Stimulated activated CD8-positive, alpha-beta memory T cell treated with anti-CD3 and anti-CD28 coated beads, Interleukin-15, amount 100 ng/mL, for 4 hours (primary cell): ENCODE measurements around the gene EOLA1.
"Not testable (repeated sequence)": the region's sequence is repeated elsewhere in the genome, so short reads cannot be mapped to it uniquely, and the experiment has no call there.

ENCODE experiments used
- DNase-seq, 2 donors: peaks; one replicate each; pipeline ENCODE4 v3.0.0-alpha.2; 2020; ENCODE audit warnings: low read depth in 2 of 2

Gene EOLA1

DNA sequence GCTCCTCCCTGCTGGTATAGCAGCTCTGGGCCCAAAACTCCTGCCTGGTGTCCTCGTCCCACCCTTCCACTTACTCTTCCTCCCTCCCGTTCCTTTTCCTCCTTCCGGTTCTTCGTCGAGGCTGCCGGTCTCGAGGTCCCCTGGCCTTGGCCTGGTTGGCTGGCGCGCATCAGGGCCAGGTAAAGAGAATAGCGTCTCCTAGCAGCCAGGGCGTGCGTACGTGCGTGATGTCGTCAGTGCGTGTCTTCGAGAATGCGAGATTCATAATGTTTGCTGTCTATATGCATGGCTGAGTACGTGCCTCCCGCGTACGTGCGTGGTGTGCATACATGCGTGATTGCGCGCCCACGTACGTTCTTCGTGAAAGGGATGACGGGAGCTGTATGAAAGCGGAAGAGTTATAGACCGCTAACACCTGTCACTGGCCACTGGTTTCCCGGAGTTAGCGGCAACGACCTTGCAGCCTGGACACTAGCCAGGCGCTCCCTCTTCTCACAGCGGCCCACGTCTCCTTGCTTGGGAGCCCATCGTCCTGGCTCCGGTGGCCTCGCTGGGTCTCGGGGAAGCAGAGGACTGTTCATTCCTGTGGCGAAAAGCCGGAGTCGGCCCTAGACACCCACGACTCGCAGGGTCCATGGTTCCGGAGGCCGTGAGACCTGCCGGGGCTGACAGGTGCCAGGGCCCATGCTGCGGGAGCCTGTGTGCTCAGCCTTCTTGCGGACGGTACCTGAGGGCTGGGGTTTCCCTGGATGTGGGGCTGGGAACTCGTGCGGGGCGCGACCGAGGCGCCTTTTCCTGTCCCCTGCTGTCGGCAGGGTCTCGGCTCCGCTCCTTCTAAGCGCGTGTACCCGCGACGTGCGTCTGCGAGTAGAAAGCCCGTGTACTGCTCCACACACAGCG is at the start of gene EOLA1:
Gene EOLA1 (plus strand): TSS at position 392 of the 900 bp plus-strand sequence. CDS start 4,619 bp downstream, outside the sequence.
- DNase-seq, result peak; percentile 69 to 85

DNA sequence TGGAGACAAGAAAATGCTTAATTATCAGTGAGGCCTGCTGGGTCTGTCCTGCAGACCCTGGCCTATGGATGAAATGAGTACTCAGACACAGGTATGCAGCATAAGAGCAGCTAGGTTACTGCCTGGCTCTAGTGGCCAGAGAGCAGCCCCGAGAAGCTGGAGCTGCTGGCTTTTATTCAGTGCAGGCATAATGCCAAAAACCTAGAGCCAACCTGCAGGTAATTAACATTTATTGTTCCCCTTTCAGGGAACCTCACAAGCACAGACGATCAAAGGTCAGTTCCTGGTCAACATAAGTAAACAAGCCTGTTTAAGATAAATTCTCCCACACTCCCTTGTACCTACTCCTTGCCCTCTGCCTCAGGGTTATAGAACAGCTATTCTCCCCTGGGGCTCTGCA is 49.0 kb upstream of the EOLA1 start:
- no peak for DNase-seq

DNA sequence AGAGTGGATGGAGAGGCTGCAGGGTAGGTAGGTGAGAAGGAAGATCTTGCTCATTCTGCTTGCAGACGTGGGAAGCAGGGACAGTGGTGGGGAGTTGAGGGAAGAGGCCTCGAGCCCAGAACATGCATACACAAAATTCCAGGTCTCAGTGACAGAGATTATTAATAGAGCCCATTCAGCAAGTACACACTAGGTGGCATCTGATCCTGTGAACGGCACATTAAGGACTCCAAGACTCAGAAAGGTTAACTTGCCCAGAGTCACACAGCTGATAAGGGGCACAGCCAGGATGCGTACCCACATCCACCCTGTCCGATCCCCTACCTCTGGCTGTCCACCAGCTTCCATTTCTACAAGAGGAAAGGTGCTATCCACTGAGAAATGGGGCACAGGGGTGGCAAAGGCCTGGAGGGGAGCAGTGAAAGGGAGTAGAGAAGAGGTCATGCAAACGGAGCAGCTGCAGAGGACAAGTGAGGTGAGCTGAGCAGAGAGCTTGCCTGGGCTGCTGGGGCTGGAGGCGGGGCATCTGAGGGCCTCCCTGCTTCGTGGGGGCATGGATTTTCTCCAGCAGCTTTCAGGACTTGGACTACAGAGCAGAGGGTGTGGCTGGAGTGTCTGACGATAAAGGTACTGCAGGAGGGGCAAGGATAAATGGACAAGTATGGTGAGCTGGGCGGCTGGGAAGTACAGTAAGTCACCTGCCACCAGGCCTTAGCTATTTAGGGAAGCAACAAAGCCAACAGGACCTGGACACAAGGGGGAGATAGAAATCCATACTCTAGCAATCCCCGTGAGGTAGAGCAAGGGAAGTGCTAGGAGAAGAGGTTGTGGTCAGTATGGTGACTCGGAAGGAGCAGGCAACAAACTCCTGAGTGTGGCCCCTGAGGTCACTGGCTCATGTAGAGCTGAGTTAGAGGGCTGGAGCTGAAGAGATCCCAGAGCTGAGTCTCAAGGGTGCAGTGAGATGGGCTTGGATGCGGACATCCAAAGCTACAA is 46.9 kb upstream of the EOLA1 start:
- DNase-seq, result no peak

DNA sequence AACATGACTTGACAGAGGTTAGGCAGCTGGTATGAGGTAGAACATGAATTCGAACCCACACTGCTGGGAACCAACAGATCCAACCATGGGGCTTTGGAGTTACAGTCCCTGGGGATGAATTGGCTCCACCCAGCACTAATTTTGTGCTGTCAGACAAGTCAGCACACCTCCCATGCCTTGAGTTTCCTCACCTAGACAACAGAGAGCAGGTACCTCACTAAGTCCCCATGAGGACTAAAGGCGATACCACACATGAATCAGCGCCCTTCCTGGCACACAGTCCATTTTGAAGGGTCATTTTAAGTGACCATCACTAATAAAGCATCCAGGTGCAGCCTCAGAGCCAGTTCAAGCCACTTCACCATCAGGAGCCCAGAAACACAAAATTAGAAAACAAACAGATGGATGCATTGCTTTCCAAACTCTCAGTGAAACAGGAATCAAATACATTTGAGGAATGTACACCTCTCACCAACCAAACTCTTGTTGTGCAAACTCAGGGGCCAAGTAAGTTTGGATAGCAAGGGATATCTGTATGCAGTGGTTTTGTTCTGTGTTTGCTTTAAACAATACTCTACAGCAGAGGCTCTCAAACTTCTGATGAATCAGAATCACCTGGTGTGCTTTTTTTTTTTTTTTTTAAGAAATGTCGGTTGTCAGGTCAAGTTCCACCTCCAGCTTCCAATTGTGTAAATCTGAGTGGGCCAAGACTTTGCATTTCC is 45.8 kb upstream of the EOLA1 start:
- no peak for DNase-seq

DNA sequence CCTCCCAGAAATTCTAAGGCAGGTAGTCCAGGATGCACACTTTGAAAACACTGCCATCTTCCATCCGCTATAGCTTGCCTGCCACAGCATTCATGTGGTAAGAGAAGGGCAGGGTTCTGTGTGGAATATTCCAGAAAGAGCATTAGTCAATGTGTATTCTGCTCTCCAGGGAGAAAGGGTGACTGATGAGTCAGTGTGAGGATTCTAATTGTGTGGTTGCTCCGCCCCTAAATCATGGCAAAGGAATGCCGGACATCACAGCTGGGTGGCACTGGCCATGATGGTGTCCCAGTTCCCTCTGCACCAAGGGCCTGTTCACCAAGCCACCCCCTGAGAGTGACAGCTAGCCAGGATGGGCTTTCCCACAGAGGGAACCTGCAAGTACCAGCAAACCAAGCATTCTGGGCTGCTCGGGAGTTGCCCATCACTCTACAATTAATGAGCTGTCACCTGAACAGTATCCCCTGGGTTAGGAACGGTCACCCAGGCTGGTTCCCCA is 45.2 kb upstream of the EOLA1 start:
- DNase-seq, result no peak

DNA sequence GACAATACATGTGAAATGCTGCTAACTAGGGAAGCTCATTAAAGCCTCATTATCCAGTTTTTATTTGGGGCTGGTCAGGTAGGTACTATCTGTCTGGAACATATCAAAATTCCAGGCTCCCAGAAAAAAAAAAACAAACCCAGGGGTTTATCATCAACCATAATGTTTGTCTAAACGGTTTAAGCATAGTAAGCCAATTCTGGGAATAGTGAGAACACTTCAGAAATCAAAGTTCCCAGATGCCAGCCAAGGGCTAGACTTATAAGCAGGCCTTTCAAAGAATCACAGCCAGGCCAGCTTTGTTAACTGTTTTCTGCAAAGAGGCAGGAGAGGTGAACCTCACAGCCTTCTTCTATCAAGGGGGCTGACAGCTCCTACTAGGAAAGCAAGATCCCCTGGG is 43.8 kb upstream of the EOLA1 start:
- DNase-seq, result no peak

DNA sequence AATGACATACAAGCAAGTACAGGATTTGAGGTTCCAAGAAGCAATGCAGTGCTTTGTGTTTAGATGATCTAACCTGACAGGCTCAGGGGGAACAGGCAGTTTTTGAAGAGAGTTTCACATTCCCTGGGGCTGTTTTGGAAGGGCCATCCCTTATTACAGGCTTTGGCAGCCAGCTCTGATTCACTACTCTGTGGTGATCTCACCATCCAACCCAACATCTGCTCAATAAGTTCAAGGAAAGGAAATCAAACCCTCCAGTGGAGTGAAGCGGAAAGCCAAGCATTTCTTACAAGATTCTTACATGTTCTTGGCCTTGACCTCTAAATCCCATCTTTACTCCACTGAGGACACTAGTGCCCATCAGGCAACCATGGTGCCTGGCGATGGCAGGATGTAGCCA is 43.2 kb upstream of the EOLA1 start:
- DNase-seq, result no peak

DNA sequence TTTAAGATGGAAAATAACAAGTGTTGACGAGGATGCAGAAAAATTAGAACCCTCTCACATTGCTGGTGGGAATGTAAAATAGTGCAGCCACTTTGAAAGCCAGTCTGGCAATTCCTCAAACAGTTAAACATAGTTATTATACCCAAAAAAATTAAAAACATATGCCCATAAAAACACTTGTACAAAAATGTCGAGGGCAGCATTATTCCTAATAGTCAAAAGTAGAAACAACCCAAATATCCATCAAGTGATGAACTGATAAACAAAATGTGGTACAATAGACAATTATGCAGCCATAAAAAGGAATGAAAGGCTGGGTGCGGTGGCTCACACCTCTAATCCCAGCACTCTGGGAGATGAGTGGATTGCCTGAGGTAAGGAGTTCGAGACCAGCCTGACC is 42.0 kb upstream of the EOLA1 start:
- DNase-seq, result no peak

DNA sequence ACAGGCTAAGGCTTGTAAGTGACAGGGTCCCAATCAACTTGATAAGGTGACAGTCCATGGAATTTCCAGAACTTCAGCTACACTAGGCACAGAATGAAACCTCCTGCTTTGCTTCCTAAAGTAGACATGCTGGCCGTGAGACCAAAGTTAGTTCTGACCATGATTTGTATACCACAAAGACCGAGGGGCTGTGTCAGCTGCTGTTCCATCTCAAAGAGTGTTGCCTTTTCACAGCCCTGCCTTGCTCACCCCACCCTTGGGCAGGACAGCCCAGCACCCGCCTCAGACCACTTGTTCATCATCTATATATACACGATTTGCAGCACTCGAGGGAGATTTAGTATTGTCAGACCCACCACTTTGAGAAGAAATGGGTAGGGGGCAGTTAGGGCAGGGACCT is 41.0 kb upstream of the EOLA1 start:
- DNase-seq, result no peak

DNA sequence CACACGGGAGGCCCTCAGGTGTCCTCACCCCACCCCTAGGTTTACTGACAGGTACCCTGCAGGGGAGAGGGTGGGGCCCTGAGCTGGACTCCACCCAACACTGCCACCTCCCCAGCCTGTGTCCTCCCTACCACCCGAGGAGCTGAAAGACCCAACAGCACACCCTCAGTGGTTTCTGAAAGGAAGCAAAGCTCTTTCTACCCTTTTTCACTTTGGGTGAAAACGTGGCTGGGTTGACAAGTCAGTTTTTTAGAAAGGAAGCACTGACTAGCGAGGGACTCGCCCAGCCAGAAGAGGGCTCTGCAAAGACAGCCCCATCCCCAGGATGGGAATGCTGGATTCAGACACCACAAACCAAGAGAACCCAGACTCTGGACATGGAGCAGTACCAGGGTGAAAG is 37.9 kb upstream of the EOLA1 start:
- not testable (repeated sequence) for DNase-seq

DNA sequence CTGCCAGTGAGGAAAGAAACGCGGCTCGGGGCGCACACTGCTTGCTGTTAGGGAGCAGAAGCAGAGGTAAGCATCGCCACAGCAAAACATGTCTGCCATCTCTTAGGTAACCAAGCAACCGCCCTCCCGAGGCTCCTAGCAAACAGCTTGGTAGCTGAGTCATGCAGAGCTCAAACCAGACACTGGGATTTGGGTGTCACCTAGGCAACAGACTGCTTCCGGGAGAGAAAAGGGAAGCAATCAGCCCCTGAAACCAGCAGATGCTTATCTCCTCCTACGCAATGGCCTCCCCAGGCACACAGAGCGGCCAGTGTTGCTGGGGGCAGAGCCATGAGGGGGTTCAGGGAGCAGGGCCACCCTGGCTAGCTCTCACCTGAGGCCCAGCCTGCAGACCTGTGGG is 37.4 kb upstream of the EOLA1 start:
- peak; percentile 32 to 40 for DNase-seq

DNA sequence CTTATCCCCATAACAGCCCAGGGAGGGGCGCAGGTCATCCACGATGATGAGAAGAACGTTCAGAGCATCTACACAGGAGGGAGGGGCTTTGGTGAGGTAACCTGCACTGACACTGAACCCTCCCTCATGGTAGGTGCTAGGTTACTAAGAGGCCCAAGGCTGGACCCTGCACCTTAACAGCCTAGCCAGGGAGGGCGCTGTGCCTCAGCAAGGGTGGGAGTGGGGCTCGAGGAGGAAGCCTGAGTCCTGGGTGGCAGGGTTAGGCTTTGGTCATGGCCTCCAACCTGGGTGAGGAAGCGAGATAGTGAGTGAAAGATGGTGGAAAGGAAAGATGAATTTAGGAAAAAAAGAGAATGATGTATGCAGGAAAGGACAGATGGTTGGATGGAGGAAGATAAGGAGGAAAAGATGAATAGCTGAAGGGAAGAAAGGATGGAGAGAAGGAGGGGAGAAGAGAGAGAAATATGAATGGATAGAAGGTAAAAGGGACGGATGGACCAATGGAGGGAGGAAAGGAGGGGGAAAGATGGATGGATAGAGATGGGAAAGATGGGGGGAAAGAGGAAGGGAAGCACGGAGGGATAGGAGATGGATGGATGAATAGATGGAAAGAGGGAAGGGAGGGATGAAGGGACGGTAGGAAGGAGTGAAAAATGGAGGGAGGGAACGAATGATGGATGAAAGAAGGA is 36.4 kb upstream of the EOLA1 start:
- DNase-seq, result peak in 1 of 2 donors; percentile 30

DNA sequence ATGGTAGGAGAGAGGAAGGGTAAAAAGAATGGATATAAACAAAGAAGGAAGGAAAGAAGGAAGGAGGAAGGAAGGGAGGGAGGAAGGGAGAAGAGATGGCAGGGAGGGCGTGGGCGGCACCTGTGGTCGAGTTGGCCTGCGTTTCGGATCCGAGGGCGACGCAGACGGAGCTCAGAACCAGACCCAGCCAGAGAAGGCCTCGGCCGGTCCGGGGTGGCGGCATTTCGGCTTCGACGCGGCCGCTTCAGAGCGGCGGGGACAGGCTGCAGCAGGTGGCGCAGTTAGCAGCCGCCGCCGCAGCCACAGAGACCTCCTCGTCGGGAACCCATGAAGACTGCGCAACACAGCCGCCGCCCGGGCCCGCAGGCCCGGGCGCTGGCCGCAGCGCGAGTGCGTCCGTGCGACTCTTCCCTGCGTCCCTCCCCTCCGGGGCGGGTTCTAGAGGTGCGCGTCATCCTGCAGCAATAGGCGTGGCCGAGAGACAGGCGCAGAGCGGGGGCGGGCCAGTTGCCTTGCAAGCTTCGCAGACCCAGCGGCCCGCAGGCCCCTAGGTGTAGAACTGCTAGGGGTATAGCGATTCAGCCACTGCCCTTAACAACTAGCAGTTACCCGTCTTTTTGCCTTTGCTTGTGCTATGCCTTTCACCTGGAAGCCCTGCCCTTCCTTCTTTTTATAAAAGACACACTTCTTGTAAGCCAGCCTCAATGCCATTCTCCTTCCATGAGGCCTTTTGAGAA is 35.7 kb upstream of the EOLA1 start, which contains the start of gene IDS:
Gene IDS (minus strand): TSS at position 392 of the 737 bp plus-strand sequence. CDS start 169 bp downstream, at position 223.
- DNase-seq, result peak; percentile 68 to 71

DNA sequence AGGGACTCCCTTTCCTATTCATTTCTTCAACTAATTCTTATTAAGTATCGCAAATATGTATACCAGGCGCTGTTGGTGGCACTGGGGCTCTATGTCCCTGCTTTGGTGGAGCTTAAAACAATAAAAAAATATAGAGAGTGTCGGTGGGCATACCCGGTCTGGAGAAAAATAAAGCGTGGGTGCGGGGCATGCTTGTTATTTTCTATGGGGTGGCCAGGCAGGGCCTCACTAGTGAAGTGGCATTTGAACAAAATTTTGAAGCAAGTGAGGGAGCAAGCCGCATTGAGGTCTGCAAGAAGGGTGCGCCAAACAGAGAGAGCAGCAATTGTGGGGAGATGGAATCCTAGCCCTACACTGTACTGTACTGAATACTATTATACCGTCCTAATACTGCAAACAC is 35.1 kb upstream of the EOLA1 start:
- no peak for DNase-seq

DNA sequence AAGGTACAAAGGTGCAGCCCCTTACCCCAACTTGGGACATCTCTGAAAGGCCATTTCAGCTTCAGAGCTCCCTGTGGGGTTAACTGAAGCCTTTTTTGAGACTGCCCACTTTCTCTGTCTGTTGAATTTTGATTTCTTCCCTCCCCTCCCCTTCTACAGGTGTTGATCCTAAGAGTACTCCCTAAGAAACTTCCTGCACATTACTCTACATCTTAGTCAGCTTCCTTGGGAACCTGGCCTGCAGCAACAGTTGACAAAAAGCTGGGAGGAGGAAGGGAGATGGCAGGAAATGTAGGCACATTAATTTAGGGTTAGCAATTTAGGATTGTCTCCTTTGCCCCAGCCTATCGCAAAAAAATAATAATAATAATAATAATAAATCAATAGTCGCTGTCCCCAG is 34.5 kb upstream of the EOLA1 start:
- DNase-seq, result no peak

DNA sequence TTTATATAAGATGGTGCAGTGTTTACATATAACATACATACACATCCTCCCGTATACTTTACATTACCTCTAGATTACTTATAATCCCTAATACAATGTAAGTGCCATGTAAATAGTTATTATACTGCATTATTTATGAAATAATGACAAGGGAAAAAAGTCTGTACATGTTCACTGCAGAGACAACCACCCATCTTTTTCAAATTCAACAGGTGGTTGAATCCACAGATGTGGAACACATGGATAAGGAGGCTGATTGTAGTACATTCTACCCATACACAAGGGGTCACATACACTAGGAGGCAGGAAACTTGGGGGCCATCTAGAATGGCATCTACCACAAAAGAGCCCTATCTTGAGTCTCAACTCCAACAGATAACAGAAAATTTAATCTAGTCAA is 32.3 kb upstream of the EOLA1 start:
- DNase-seq, result no peak

DNA sequence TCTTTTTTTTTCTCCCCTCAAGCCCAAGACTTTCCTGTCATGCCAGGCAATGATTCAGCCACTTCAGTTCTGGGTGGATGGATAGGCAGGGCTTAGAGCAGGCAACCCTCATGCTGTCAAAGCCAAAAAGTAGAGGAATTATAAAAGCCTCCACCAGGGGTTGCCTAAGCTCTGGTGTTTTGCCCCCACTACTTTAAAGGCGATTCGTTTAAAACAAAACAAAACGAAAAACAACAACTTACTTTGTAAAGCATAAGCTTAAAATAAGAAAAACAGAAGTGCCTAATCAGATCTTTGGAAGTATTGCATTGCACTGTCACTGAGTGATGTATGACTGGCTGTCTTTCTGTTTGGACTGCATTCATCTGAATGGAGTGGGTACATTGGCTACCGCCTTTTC is 30.4 kb upstream of the EOLA1 start:
- no peak for DNase-seq

DNA sequence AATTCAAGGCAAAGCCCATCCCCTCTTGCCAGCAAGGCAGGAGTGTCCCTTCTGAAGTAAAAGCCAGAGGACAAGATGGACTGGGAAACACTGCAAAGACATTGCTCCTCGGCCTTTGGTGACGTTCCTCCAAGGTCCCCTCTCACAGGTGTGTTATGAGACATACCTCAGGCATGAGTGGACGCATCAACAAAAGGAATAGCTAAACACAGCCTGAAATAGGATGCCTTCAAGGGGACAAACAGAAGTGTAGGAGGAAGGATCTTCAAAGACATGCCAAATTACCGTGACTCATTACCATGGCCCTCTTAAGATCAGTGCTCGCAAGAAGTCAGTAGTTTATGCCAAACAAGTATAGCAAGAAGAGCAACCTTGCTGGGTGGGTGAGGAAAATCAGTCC is 29.7 kb upstream of the EOLA1 start:
- no peak for DNase-seq

DNA sequence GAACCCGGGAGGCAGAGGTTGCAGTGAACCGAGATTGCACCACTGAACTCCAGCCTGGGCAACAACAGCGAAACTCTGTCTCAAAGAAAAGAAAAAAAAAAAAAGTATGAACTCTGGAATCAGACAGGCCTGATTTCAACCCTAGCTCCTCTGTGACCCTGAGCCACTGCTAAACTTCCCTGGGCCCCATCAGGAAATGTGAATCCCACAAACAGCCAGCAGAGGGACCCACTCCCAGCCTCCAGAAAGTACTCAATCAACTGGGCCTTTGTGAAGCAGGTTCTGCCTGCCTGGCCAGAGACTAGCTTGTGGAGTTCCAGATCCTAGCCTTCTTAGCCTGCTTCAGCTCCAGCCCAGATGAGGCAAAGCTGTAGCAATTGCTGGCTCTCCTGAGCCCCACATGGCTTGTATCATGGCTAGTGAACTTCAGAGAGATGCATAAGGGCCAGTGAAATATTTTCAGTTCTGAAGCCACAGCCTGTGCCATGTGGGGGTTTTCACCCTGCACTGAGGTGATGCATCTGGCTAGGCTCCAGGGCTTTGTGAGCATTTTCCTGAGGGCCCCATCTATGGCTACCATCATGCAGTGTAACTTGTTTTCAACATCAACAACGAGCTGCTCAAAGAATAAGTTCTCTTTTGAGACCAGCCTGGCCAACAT is 28.5 kb upstream of the EOLA1 start:
- DNase-seq, result no peak
